K562 (cell line): ENCODE results near the gene C17orf78. TPM values are rescaled to one million over a fixed set of nuclear protein-coding genes. Genes with fewer than 3 reads are reported as not detected.

Experiments used
- ATAC-seq: fragments of 200-7000 bp; cut with Tn5 transposase; 3 replicates; pipeline ENCODE4 v1.9.1; 2020; ENCODE audit warnings: moderate library complexity
- BruUV-seq: library from RNA; stranded (reverse); fragments of 400-500 nt; replicated peaks from 2 replicates; lab custom pipeline; 2021; lab: Mats Ljungman, UMichigan
- CTCF ChIA-PET: fragments of 300-600 bp; formaldehyde crosslinking; extraction: SDS; loops from one replicate; lab custom pipeline; 2021; ENCODE audit warnings: low intra/inter-chr PET ratio; lab: Yijun Ruan, JAX
- POLR2A ChIA-PET: fragments of 300-600, 350-650 bp; sonication (Branson Sonifier 250); formaldehyde crosslinking; extraction: SDS; loops from one replicate; lab custom pipeline; 2021; ENCODE audit warnings: antibody characterized with exemption, inconsistent platforms; lab: Yijun Ruan, JAX
- DNase-seq, 4 experiments: peaks; one replicate each; pipeline versions ENCODE4 v3.0.0 to v3.0.0-alpha.2; 2011 to 2018; ENCODE audit warnings: low spot score in 3 of 4, mixed read lengths in 3 of 4; ENCODE audit errors: extremely low read depth in 1 of 4
- FAIRE-seq: peaks from 2 replicates; lab custom pipeline; 2011; peaks lifted over from hg19 to GRCh38; lab: Jason Lieb, UNC
- H2AFZ ChIP-seq: 2 replicates; pipeline ENCODE4 v1.6.0; 2011; ENCODE audit warnings: low read depth, low read length, control low read depth, inconsistent platforms
- H3K27ac ChIP-seq: fragments of 200-600 bp; 3 replicates; pipeline ENCODE4 v1.8.0; 2011; ENCODE audit warnings: low read depth, mild to moderate bottlenecking, control low read depth, inconsistent platforms, low read length, moderate library complexity, mixed read lengths; ENCODE audit errors: extremely low read depth
- H3K27me3 ChIP-seq, 2 experiments: fragments of 300-600 bp in 1 of 2; 2 replicates in 1 of 2; 3 replicates in 1 of 2; pipeline versions ENCODE4 v1.6.0 to v1.8.0; 2011; ENCODE audit warnings: inconsistent platforms in 2 of 2, low read length in 2 of 2, mild to moderate bottlenecking in 1 of 2, mixed read lengths in 1 of 2, moderate library complexity in 1 of 2; ENCODE audit not compliant: control insufficient read depth in 2 of 2, insufficient read depth in 2 of 2
- H3K36me3 ChIP-seq: fragments of 300-600 bp; 3 replicates; pipeline ENCODE4 v1.8.0; 2011; ENCODE audit warnings: mild to moderate bottlenecking, low read length, inconsistent platforms; ENCODE audit not compliant: control insufficient read depth, insufficient read depth
- H3K4me1 ChIP-seq, 2 experiments: fragments of 200-600 bp in 1 of 2; replicated peaks in 1 of 2; 2 replicates in 1 of 2; 3 replicates in 1 of 2; pipeline versions ENCODE4 v1.5.1 to v1.8.0; 2011; ENCODE audit warnings: inconsistent platforms in 2 of 2, low read length in 2 of 2, mild to moderate bottlenecking in 1 of 2, mixed read lengths in 1 of 2, moderate library complexity in 1 of 2; ENCODE audit not compliant: control insufficient read depth in 2 of 2, insufficient read depth in 2 of 2
- H3K4me2 ChIP-seq: 2 replicates; pipeline ENCODE4 v1.6.1; 2011; ENCODE audit warnings: low read length, control low read depth, inconsistent platforms, mixed read lengths; ENCODE audit not compliant: insufficient read depth
- H3K4me3 ChIP-seq: fragments of 200-600 bp; sonication (generic), shearing (Covaris generic); 2 replicates; pipeline ENCODE4 v1.5.1; 2016; ENCODE audit warnings: control low read depth, inconsistent platforms
- H3K79me2 ChIP-seq: fragments of 200-600 bp; 3 replicates; pipeline ENCODE4 v1.8.0; 2011; ENCODE audit warnings: low read length, inconsistent platforms; ENCODE audit not compliant: control insufficient read depth, insufficient read depth
- H3K9ac ChIP-seq, 2 experiments: 2 replicates each; pipeline versions ENCODE4 v1.6.0 to v1.6.1; 2011; ENCODE audit warnings: low read depth in 2 of 2, low read length in 2 of 2, control low read depth in 1 of 2, inconsistent platforms in 1 of 2, mild to moderate bottlenecking in 1 of 2, mixed read lengths in 1 of 2; ENCODE audit not compliant: insufficient read depth in 1 of 2
- H3K9me1 ChIP-seq: one replicate; pipeline ENCODE4 v1.6.0; 2011; ENCODE audit warnings: inconsistent platforms, mild to moderate bottlenecking, low read length, moderate library complexity; ENCODE audit not compliant: control insufficient read depth, insufficient read depth
- H3K9me3 ChIP-seq: replicated peaks from 2 replicates; pipeline ENCODE4 v1.5.1; 2011; ENCODE audit warnings: low read depth, low read length, inconsistent platforms; ENCODE audit not compliant: control insufficient read depth, insufficient read depth
- H4K20me1 ChIP-seq: replicated peaks from 2 replicates; pipeline ENCODE4 v1.6.1; 2011; ENCODE audit warnings: low read length, inconsistent platforms, mixed read lengths; ENCODE audit not compliant: control insufficient read depth, insufficient read depth
- CBFA2T2 ChIP-seq: fragments of 450-650 bp; conservative IDR thresholded peaks from 2 replicates; pipeline ENCODE4 v1.6.1; 2017; ENCODE audit warnings: mild to moderate bottlenecking
- CHD1 ChIP-seq: fragments of 200-600 bp; sonication (generic); IDR thresholded peaks from one replicate; pipeline ENCODE4 v1.6.1; 2012; ENCODE audit warnings: mild to moderate bottlenecking, moderate library complexity, low read length, inconsistent platforms
- CHD2 ChIP-seq: IDR thresholded peaks from 2 replicates; pipeline ENCODE4 v1.6.1; 2011; ENCODE audit warnings: low read depth, low read length
- HDAC2 ChIP-seq: fragments of 450-650 bp; IDR thresholded peaks from 2 replicates; pipeline ENCODE4 v1.6.1; 2016; ENCODE audit warnings: mild to moderate bottlenecking
- KLF13 ChIP-seq: fragments of 450-650 bp; IDR thresholded peaks from 2 replicates; pipeline ENCODE4 v1.6.1; 2016; ENCODE audit warnings: missing genetic modification characterization, low read depth, mild to moderate bottlenecking, missing compliant biosample characterization, moderate library complexity, borderline replicate concordance
- MECOM ChIP-seq: fragments of 250-450 bp; sonication (Bioruptor Pico); IDR thresholded peaks from 2 replicates; pipeline ENCODE4 v1.8.0; 2022; ENCODE audit warnings: inconsistent platforms
- PCBP2 ChIP-seq: fragments of 200-400 bp; formaldehyde crosslinking; IDR thresholded peaks from 2 replicates; pipeline ENCODE4 v1.6.1; 2018; ENCODE audit warnings: low read length, low read depth, mild to moderate bottlenecking, moderate library complexity; ENCODE audit not compliant: poor library complexity, severe bottlenecking
- POLR2AphosphoS5 ChIP-seq: IDR thresholded peaks from 2 replicates; pipeline ENCODE4 v1.6.1; 2011; ENCODE audit warnings: mild to moderate bottlenecking, low read depth, low read length, moderate library complexity; ENCODE audit not compliant: control insufficient read depth, insufficient read depth
- RAD51 ChIP-seq: fragments of 450-650 bp; IDR thresholded peaks from 2 replicates; pipeline ENCODE4 v1.7.1; 2016; ENCODE audit warnings: low read depth, mild to moderate bottlenecking, borderline replicate concordance
- SP1 ChIP-seq: sonication (generic); formaldehyde crosslinking; IDR thresholded peaks from 2 replicates; pipeline ENCODE4 v1.8.1; 2022; ENCODE audit warnings: mild to moderate bottlenecking, missing genetic modification reagents
- SPI1 ChIP-seq: IDR thresholded peaks from 2 replicates; pipeline ENCODE4 v1.6.1; 2011; ENCODE audit warnings: low read depth, low read length, control low read depth, borderline replicate concordance
- TBP ChIP-seq: optimal IDR thresholded peaks from 2 replicates; pipeline ENCODE3; 2011; ENCODE audit warnings: low read depth, low read length, improper control_type of control experiment
- ZBTB5 ChIP-seq: fragments of 450-650 bp; IDR thresholded peaks from 2 replicates; pipeline ENCODE4 v1.6.1; 2017; ENCODE audit warnings: antibody characterized with exemption
- ZNF830 ChIP-seq: fragments of 250-450 bp; sonication (Bioruptor Pico); IDR thresholded peaks from 2 replicates; pipeline ENCODE4 v1.5.0; 2021; ENCODE audit warnings: mild to moderate bottlenecking
- WGBS: fragments of 100-300 bp; shearing (Covaris generic); methylation state at CpG from one replicate; pipeline ENCODE4 v1.1.6; 2016; ENCODE audit warnings: low coverage, mixed read lengths; ENCODE audit not compliant: insufficient coverage; ENCODE audit errors: missing lambda C conversion rate; 5-methylcytosine and 5-hydroxymethylcytosine counted together
- in situ Hi-C: fragments of 300-500 bp; cut with MboI; formaldehyde crosslinking; loops from 4 replicates; pipeline ENCODE4 v1.15.0; 2018; ENCODE audit warnings: inconsistent platforms, mixed read lengths
- intact Hi-C: fragments of 100-400 bp; cut with micrococcal nuclease; formaldehyde crosslinking; loops from 2 replicates; pipeline ENCODE4 v1.14.2; 2022
- polyA plus RNA-seq, 8 experiments: library from polyadenylated mRNA; depleted of rRNA in 4 of 8; stranded (reverse) in 5 of 8; unstranded in 3 of 8; fragments of >200 nt; fragmentation: Nextera tagmentation in 2 of 8; fragmentation: Illumina TruSeq in 1 of 8; extraction: Ambion mirVana in 2 of 8; extraction: Trizol in 1 of 8; gene quantifications; 2 replicates each; pipeline versions ENCODE4 v1.2.1 to v1.2.3, GENCODE V29; 2011 to 2014; ENCODE audit warnings: inconsistent platforms in 1 of 8, missing spikeins in 1 of 8
- total RNA-seq, 7 experiments: library from RNA; depleted of rRNA in 6 of 7; stranded (reverse); fragments of >200 nt in 6 of 7; fragmentation: Illumina TruSeq in 2 of 7; extraction: Trizol in 2 of 7; gene quantifications; 2 replicates each; pipeline versions ENCODE4 v1.2.1 to v1.2.3, GENCODE V29; 2011 to 2021; ENCODE audit warnings: low replicate concordance in 1 of 7
- TF ChIP-seq, protein P1 (sequence below): fragments of 450-650 bp; formaldehyde crosslinking; IDR thresholded peaks from 2 replicates; pipeline ENCODE4 v1.4.0; 2020; ENCODE audit warnings: mild to moderate bottlenecking, moderate library complexity
- TF ChIP-seq, protein P2 (sequence below): sonication (generic); formaldehyde crosslinking; IDR thresholded peaks from 2 replicates; pipeline ENCODE4 v1.9.0; 2022; ENCODE audit warnings: mild to moderate bottlenecking, missing genetic modification reagents

Gene C17orf78
- total and polyA plus RNA-seq, 9 of the 15 experiments (the other 6 are each of a cell fraction or from before 2014, with no cell fraction given) = not detected

DNA sequence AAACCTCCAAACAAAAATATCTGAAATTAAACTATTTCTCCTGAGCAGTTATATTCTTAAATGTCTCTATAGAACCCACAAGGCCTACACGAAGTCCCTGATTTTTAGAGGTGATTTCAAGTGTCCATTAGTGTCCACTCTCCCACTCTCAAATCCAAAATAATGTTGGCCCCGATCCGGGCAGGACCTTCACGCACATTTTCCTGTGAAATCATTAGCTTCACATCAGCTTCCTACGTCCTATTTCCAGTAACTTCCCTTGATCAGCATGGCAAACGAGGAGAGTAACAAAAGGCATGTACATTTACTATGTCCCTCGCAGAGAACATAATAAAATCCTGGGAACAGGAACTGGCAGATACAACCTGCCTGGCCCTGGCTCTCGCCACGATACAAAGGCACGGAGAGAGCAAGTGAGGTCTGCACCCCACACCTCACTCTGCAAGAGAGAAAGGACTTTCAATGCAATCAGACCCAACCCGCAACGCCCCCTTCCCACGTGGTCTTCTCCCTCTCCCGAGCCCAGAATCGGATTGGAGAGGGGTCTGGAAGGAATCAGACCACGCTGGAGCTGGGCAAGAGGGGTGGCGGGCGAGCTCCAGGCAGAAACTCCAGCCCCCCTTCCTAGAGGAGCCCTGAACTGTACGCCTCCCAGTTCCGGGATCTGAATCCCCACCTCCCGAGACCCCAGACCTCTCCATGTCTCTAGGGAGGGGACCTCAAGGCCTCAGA, 17.5 kb upstream of the C17orf78 start:
- peaks cover 60% of the 10 kb centered on the region for H3K79me2 ChIP-seq
- ChIA-PET CTCF (interaction anchor here (2.0 kb wide), 1 partner anchor 15 kb away, joined by 9 read pairs; no protein-coding TSS in a partner anchor), POLR2A (interaction anchor here (0.6 to 1.7 kb wide), 14 partner anchors 9 to 291 kb away, joined by 3 to 5 read pairs (median 3); no protein-coding TSS in a partner anchor)
- H4K20me1 ChIP-seq = no peaks in the 10 kb centered on the region
- in situ Hi-C loops (no loop called here), intact Hi-C loops (no loop called here)
- H3K27me3 ChIP-seq = no peaks in the 10 kb centered on the region
- peak overlapping the region; percentile 93 for H3K27ac ChIP-seq
- peak; percentile 70 to 80 (median 74) for DNase-seq
- no peaks in the 10 kb centered on the region for H3K9me1 ChIP-seq
- peaks cover 14 to 20% of the 10 kb centered on the region in 2 experiments for H3K4me1 ChIP-seq
- H3K4me2 ChIP-seq = peak overlapping the region; percentile 97
- no peak for FAIRE-seq
- no TSS peak for BruUV-seq
- H3K9ac ChIP-seq = peak overlapping the region; percentile 94 to 95
- 2% methylated on average over 18 of the region's 21 CpGs for WGBS
- ATAC-seq = peak; percentile 54
- H3K36me3 ChIP-seq = peaks cover 27% of the 10 kb centered on the region
- no peaks in the 10 kb centered on the region for H3K9me3 ChIP-seq
- H3K4me3 ChIP-seq = peak overlapping the region; percentile 99
- H2AFZ ChIP-seq = peak overlapping the region; percentile 77
- TF ChIP-seq RAD51 (peak; percentile 45; the same call in 1 of the 2 replicates), KLF13 (tag) (peak; percentile 96; the same call in 1 of the 2 replicates), SPI1 (0 out of 2 replicates have a peak, but pooled peaks have one; percentile 24), HDAC2 (peak; percentile 83; the same call in 1 of the 2 replicates), CHD1 (peak; percentile 64), ZNF830 (0 out of 2 replicates have a peak, but pooled peaks have one; percentile 65), MECOM (no peak), ZBTB5 (no peak), POLR2AphosphoS5 (peak; percentile 46; the same call in 1 of the 2 replicates), PCBP2 (no peak), SP1 (CRISPR knock-in tag) (no peak), CBFA2T2 (0 out of 2 replicates have a peak, but pooled peaks have one; percentile 3), CHD2 (no peak), TBP (peak; percentile 62)
- TF ChIP-seq, protein P1, sequence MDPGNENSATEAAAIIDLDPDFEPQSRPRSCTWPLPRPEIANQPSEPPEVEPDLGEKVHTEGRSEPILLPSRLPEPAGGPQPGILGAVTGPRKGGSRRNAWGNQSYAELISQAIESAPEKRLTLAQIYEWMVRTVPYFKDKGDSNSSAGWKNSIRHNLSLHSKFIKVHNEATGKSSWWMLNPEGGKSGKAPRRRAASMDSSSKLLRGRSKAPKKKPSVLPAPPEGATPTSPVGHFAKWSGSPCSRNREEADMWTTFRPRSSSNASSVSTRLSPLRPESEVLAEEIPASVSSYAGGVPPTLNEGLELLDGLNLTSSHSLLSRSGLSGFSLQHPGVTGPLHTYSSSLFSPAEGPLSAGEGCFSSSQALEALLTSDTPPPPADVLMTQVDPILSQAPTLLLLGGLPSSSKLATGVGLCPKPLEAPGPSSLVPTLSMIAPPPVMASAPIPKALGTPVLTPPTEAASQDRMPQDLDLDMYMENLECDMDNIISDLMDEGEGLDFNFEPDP (CRISPR knock-in tag) = no peak
- TF ChIP-seq, protein P2, sequence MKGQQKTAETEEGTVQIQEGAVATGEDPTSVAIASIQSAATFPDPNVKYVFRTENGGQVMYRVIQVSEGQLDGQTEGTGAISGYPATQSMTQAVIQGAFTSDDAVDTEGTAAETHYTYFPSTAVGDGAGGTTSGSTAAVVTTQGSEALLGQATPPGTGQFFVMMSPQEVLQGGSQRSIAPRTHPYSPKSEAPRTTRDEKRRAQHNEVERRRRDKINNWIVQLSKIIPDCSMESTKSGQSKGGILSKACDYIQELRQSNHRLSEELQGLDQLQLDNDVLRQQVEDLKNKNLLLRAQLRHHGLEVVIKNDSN = peak; percentile 52
